IMR-90 (cell line): ENCODE data around the gene BUB1B. TPM values are rescaled to one million over a fixed set of nuclear protein-coding genes. Genes with fewer than 3 reads are reported as not detected.

Experiments used
- ATAC-seq: fragments of 200-7000 bp; cut with Tn5 transposase; 2 replicates; pipeline ENCODE4 v1.9.1; 2020; ENCODE audit warnings: low read depth, mild to moderate bottlenecking, moderate library complexity
- BruUV-seq: library from RNA; stranded (reverse); fragments of 400-500 nt; replicated peaks from 2 replicates; lab custom pipeline; 2021; lab: Mats Ljungman, UMichigan
- CTCF ChIA-PET: fragments of 300-600 bp; formaldehyde crosslinking; extraction: SDS; loops from one replicate; lab custom pipeline; 2021; ENCODE audit warnings: antibody characterized with exemption; lab: Yijun Ruan, JAX
- POLR2A ChIA-PET: fragments of 300-600 bp; sonication (Branson Sonifier 250); formaldehyde crosslinking; loops from one replicate; lab custom pipeline; 2022; ENCODE audit warnings: antibody characterized with exemption; ENCODE audit not compliant: unreplicated experiment; lab: Charles Lee
- DNase-seq: peaks from one replicate; pipeline ENCODE4 v3.0.0; 2013
- H2AFZ ChIP-seq: replicated peaks from 2 replicates; pipeline ENCODE3; 2013; ENCODE audit warnings: low read length, mild to moderate bottlenecking; ENCODE audit not compliant: poor library complexity
- H2AK5ac ChIP-seq: 2 replicates; pipeline ENCODE4 v1.6.1; 2013; ENCODE audit warnings: low read depth, low read length, inconsistent platforms
- H2AK9ac ChIP-seq: replicated peaks from 2 replicates; pipeline ENCODE3; 2013; ENCODE audit warnings: mild to moderate bottlenecking, low read depth, low read length, moderate library complexity; ENCODE audit not compliant: poor library complexity
- H2BK120ac ChIP-seq: 2 replicates; pipeline ENCODE4 v1.6.1; 2013; ENCODE audit warnings: low read depth, low read length, inconsistent platforms
- H2BK15ac ChIP-seq: 3 replicates; pipeline ENCODE4 v1.6.1; 2013; ENCODE audit warnings: low read depth, low read length, inconsistent platforms
- H2BK20ac ChIP-seq: 2 replicates; pipeline ENCODE4 v1.6.1; 2013; ENCODE audit warnings: low read depth, mild to moderate bottlenecking, inconsistent platforms, low read length, moderate library complexity
- H2BK5ac ChIP-seq: 2 replicates; pipeline ENCODE4 v1.6.1; 2013; ENCODE audit warnings: mild to moderate bottlenecking, low read depth, low read length, inconsistent platforms; ENCODE audit not compliant: poor library complexity, severe bottlenecking
- H3K14ac ChIP-seq: replicated peaks from 2 replicates; pipeline ENCODE4 v1.6.1; 2013; ENCODE audit warnings: low read depth, low read length, inconsistent platforms
- H3K18ac ChIP-seq: 2 replicates; pipeline ENCODE4 v1.6.1; 2013; ENCODE audit warnings: low read depth, low read length, control low read depth
- H3K23ac ChIP-seq: 2 replicates; pipeline ENCODE4 v1.6.1; 2013; ENCODE audit warnings: low read depth, low read length, inconsistent platforms
- H3K27ac ChIP-seq: 2 replicates; pipeline ENCODE4 v1.5.1; 2013; ENCODE audit warnings: mild to moderate bottlenecking, control low read depth, low read length; ENCODE audit not compliant: insufficient read depth
- H3K27me3 ChIP-seq: 2 replicates; pipeline ENCODE4 v1.6.1; 2013; ENCODE audit warnings: low read length; ENCODE audit not compliant: control insufficient read depth, insufficient read depth
- H3K36me3 ChIP-seq: 2 replicates; pipeline ENCODE4 v1.6.1; 2013; ENCODE audit warnings: low read length, mixed read lengths; ENCODE audit not compliant: control insufficient read depth, insufficient read depth
- H3K4ac ChIP-seq: 2 replicates; pipeline ENCODE4 v1.6.1; 2013; ENCODE audit warnings: low read depth, low read length, inconsistent platforms
- H3K4me1 ChIP-seq: 2 replicates; pipeline ENCODE4 v1.6.1; 2013; ENCODE audit warnings: low read length, mixed read lengths; ENCODE audit not compliant: control insufficient read depth, insufficient read depth
- H3K4me2 ChIP-seq: 2 replicates; pipeline ENCODE4 v1.6.1; 2013; ENCODE audit warnings: low read depth, mild to moderate bottlenecking, control low read depth, low read length, moderate library complexity
- H3K4me3 ChIP-seq: 2 replicates; pipeline ENCODE4 v1.5.1; 2013; ENCODE audit warnings: low read depth, mild to moderate bottlenecking, control low read depth, low read length, moderate library complexity; ENCODE audit not compliant: insufficient read depth
- H3K56ac ChIP-seq: 2 replicates; pipeline ENCODE4 v1.6.1; 2013; ENCODE audit warnings: low read length, inconsistent platforms; ENCODE audit not compliant: insufficient read depth; ENCODE audit errors: extremely low read depth
- H3K79me1 ChIP-seq, 2 experiments: 2 replicates each; pipeline ENCODE4 v1.6.1; 2013; ENCODE audit warnings: low read length in 2 of 2, inconsistent platforms in 1 of 2, low read depth in 1 of 2
- H3K9ac ChIP-seq: 2 replicates; pipeline ENCODE4 v1.6.1; 2013; ENCODE audit warnings: low read depth, low read length, control low read depth
- H3K9me1 ChIP-seq: 2 replicates; pipeline ENCODE4 v1.6.1; 2013; ENCODE audit warnings: low read length, inconsistent platforms; ENCODE audit not compliant: insufficient read depth
- H3K9me3 ChIP-seq: 2 replicates; pipeline ENCODE4 v1.6.1; 2013; ENCODE audit warnings: low read length; ENCODE audit not compliant: control insufficient read depth, insufficient read depth
- H4K20me1 ChIP-seq: 2 replicates; pipeline ENCODE4 v1.6.1; 2013; ENCODE audit warnings: low read length, inconsistent platforms; ENCODE audit not compliant: insufficient read depth
- H4K5ac ChIP-seq: 2 replicates; pipeline ENCODE4 v1.6.1; 2013; ENCODE audit warnings: mild to moderate bottlenecking, low read depth, low read length, control low read depth
- H4K8ac ChIP-seq, 2 experiments: 2 replicates each; pipeline ENCODE4 v1.6.1; 2013; ENCODE audit warnings: low read depth in 2 of 2, low read length in 2 of 2, control low read depth in 1 of 2, inconsistent platforms in 1 of 2
- H4K91ac ChIP-seq: 2 replicates; pipeline ENCODE4 v1.6.1; 2013; ENCODE audit warnings: low read depth, low read length, inconsistent platforms; ENCODE audit not compliant: insufficient read depth
- BHLHE40 ChIP-seq: fragments of 150-350 bp; IDR thresholded peaks from 2 replicates; pipeline ENCODE4 v1.6.1; 2016; ENCODE audit warnings: mild to moderate bottlenecking, low read depth, low read length
- CEBPB ChIP-seq: IDR thresholded peaks from 2 replicates; pipeline ENCODE4 v1.6.1; 2012; ENCODE audit warnings: low read depth, low read length, improper control_type of control experiment
- CHD1 ChIP-seq: IDR thresholded peaks from 2 replicates; pipeline ENCODE4 v1.6.1; 2012; ENCODE audit warnings: low read depth, low read length, improper control_type of control experiment
- FOS ChIP-seq: fragments of 150-350 bp; IDR thresholded peaks from 2 replicates; pipeline ENCODE4 v1.6.1; 2016; ENCODE audit warnings: low read depth, low read length
- MAFK ChIP-seq: IDR thresholded peaks from 2 replicates; pipeline ENCODE4 v1.6.1; 2012; ENCODE audit warnings: low read depth, low read length, improper control_type of control experiment
- MAZ ChIP-seq: IDR thresholded peaks from 2 replicates; pipeline ENCODE4 v1.6.1; 2012; ENCODE audit warnings: low read depth, mild to moderate bottlenecking, low read length, improper control_type of control experiment, moderate library complexity, borderline replicate concordance
- MXI1 ChIP-seq: IDR thresholded peaks from 2 replicates; pipeline ENCODE4 v1.6.1; 2012; ENCODE audit warnings: low read depth, mild to moderate bottlenecking, low read length, moderate library complexity, borderline replicate concordance
- NFE2L2 ChIP-seq: fragments of 150-350 bp; IDR thresholded peaks from 2 replicates; pipeline ENCODE4 v1.6.1; 2016; ENCODE audit warnings: low read depth, mild to moderate bottlenecking, low read length
- POLR2A ChIP-seq: IDR thresholded peaks from 2 replicates; pipeline ENCODE4 v1.6.1; 2012; ENCODE audit warnings: mild to moderate bottlenecking, low read depth, low read length
- RAD21 ChIP-seq: IDR thresholded peaks from 2 replicates; pipeline ENCODE4 v1.6.1; 2012; ENCODE audit warnings: low read length, improper control_type of control experiment
- RCOR1 ChIP-seq: IDR thresholded peaks from 2 replicates; pipeline ENCODE4 v1.6.1; 2012; ENCODE audit warnings: mild to moderate bottlenecking, low read length, improper control_type of control experiment; ENCODE audit not compliant: insufficient replicate concordance
- RFX5 ChIP-seq: IDR thresholded peaks from 2 replicates; pipeline ENCODE4 v1.8.0; 2012; ENCODE audit warnings: low read depth, mild to moderate bottlenecking, low read length, moderate library complexity
- SMC3 ChIP-seq: fragments of 150-350 bp; IDR thresholded peaks from 2 replicates; pipeline ENCODE4 v1.6.1; 2016; ENCODE audit warnings: low read depth, mild to moderate bottlenecking, antibody characterized with exemption, low read length, moderate library complexity
- WGBS, 2 experiments: methylation state at CpG; one replicate each; pipeline versions ENCODE4 v1.1.5 to v1.1.7; 2013; ENCODE audit warnings: missing lambda C conversion rate in 2 of 2; ENCODE audit not compliant: insufficient read length in 1 of 2; ENCODE audit errors: extremely low coverage in 2 of 2; 5-methylcytosine and 5-hydroxymethylcytosine counted together
- dilution Hi-C: fragments of 300-500 bp; cut with HindIII; formaldehyde crosslinking; loops from one replicate; pipeline ENCODE4 v1.14.3; 2018; ENCODE audit warnings: low sequenced_read_pairs; ENCODE audit not compliant: unreplicated experiment
- in situ Hi-C: fragments of 300-500 bp; cut with MboI; formaldehyde crosslinking; loops from 3 replicates; pipeline ENCODE4 v1.14.3; 2019; ENCODE audit warnings: low sequenced_read_pairs, inconsistent platforms, mixed read lengths
- intact Hi-C: fragments of 100-400 bp; cut with micrococcal nuclease; formaldehyde crosslinking; loops from 2 replicates; pipeline ENCODE4 v1.10.0; 2022
- polyA plus RNA-seq, 3 experiments: library from polyadenylated mRNA; depleted of rRNA; stranded (reverse); fragments of >200 nt; gene quantifications; 2 replicates each; pipeline ENCODE4 v1.2.3, GENCODE V29; 2012; ENCODE audit warnings: low replicate concordance in 1 of 3
- total RNA-seq: library from RNA; depleted of rRNA; stranded (reverse); fragments of >200 nt; gene quantifications from 2 replicates; pipeline ENCODE4 v1.2.3, GENCODE V29; 2012
- TF ChIP-seq, protein P1 (sequence below): conservative IDR thresholded peaks from 2 replicates; pipeline ENCODE4 v1.5.1; 2012; ENCODE audit warnings: mild to moderate bottlenecking, low read depth, low read length, improper control_type of control experiment
- TF ChIP-seq, protein P2 (sequence below): fragments of 150-350 bp; IDR thresholded peaks from 2 replicates; pipeline ENCODE4 v1.6.1; 2016; ENCODE audit warnings: low read depth, mild to moderate bottlenecking, low read length, moderate library complexity, borderline replicate concordance
- TF ChIP-seq, protein P3 (sequence below): fragments of 150-350 bp; IDR thresholded peaks from 2 replicates; pipeline ENCODE4 v1.6.1; 2017; ENCODE audit warnings: mild to moderate bottlenecking, antibody characterized with exemption, low read length, low read depth

The BUB1B gene
- total and polyA plus RNA-seq, 2 of the 4 experiments (the other 2 are of a cell fraction) = 15.6 to 24.7 TPM

DNA sequence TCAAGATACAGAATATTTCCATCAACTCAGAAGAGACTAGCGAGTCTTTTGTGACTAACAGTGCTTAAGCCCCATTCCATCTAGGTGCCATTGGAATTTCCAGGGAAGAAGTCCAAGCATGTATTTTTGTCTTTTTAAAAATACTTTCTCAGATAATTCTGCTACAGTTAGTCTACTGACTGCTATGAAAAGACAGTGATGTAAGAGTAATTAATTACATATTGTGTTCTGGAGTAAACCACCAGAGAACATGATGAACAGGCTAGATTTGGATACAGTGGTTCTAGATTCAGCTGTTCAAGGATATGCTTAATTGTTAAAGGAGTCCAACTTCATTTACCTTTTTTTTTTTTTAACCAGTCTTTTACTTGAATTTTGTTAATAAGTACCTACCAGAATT is 43.2 kb downstream of the BUB1B start:
- H4K8ac ChIP-seq = no peak overlapping the region
- no CpG with 5 or more reads among the region's 1 CpG for WGBS, 2 experiments
- DNase-seq (no peak), ATAC-seq (no peak)
- no peak overlapping the region for H3K4me2 ChIP-seq
- H3K4me1 ChIP-seq = no peaks in the 10 kb centered on the region
- ChIA-PET POLR2A (no interaction called here), CTCF (interaction anchor here (0.7 kb wide), 1 partner anchor 17 kb away, joined by 3 read pairs; no protein-coding TSS in a partner anchor)
- no peak overlapping the region for H2BK15ac ChIP-seq
- no peak overlapping the region for H3K9ac ChIP-seq
- H3K18ac ChIP-seq = no peak overlapping the region
- no peak overlapping the region for H4K91ac ChIP-seq
- H2BK120ac ChIP-seq = no peak overlapping the region
- H3K4me3 ChIP-seq = no peak overlapping the region
- no peak overlapping the region for H3K14ac ChIP-seq
- H3K79me1 ChIP-seq = no peaks in the 10 kb centered on the region
- H2AK5ac ChIP-seq = no peak overlapping the region
- TF ChIP-seq RCOR1 (no peak), FOS (no peak), SMC3 (no peak), RAD21 (no peak), BHLHE40 (no peak), MAZ (no peak), CHD1 (no peak), RFX5 (no peak), MAFK (no peak), MXI1 (no peak), CEBPB (no peak), POLR2A (no peak), NFE2L2 (no peak)
- TF ChIP-seq, protein P1, sequence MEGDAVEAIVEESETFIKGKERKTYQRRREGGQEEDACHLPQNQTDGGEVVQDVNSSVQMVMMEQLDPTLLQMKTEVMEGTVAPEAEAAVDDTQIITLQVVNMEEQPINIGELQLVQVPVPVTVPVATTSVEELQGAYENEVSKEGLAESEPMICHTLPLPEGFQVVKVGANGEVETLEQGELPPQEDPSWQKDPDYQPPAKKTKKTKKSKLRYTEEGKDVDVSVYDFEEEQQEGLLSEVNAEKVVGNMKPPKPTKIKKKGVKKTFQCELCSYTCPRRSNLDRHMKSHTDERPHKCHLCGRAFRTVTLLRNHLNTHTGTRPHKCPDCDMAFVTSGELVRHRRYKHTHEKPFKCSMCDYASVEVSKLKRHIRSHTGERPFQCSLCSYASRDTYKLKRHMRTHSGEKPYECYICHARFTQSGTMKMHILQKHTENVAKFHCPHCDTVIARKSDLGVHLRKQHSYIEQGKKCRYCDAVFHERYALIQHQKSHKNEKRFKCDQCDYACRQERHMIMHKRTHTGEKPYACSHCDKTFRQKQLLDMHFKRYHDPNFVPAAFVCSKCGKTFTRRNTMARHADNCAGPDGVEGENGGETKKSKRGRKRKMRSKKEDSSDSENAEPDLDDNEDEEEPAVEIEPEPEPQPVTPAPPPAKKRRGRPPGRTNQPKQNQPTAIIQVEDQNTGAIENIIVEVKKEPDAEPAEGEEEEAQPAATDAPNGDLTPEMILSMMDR = no peak
- TF ChIP-seq, protein P2, sequence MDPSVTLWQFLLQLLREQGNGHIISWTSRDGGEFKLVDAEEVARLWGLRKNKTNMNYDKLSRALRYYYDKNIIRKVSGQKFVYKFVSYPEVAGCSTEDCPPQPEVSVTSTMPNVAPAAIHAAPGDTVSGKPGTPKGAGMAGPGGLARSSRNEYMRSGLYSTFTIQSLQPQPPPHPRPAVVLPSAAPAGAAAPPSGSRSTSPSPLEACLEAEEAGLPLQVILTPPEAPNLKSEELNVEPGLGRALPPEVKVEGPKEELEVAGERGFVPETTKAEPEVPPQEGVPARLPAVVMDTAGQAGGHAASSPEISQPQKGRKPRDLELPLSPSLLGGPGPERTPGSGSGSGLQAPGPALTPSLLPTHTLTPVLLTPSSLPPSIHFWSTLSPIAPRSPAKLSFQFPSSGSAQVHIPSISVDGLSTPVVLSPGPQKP = no peak
- TF ChIP-seq, protein P3, sequence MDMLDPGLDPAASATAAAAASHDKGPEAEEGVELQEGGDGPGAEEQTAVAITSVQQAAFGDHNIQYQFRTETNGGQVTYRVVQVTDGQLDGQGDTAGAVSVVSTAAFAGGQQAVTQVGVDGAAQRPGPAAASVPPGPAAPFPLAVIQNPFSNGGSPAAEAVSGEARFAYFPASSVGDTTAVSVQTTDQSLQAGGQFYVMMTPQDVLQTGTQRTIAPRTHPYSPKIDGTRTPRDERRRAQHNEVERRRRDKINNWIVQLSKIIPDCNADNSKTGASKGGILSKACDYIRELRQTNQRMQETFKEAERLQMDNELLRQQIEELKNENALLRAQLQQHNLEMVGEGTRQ = no peak
- H3K27ac ChIP-seq = no peak overlapping the region
- H2AK9ac ChIP-seq = no peak overlapping the region
- H2BK5ac ChIP-seq = no peak overlapping the region
- H3K36me3 ChIP-seq = peaks cover 2% of the 10 kb centered on the region; the same call in 1 of the 2 replicates
- no peak overlapping the region for H2BK20ac ChIP-seq
- no peak overlapping the region for H2AFZ ChIP-seq
- in situ Hi-C loops = no loop called here
- H3K27me3 ChIP-seq = no peaks in the 10 kb centered on the region
- BruUV-seq = no TSS peak
- H3K56ac ChIP-seq = no peak overlapping the region
- no peaks in the 10 kb centered on the region for H3K9me1 ChIP-seq
- dilution Hi-C loops = no loop called here
- H3K4ac ChIP-seq = no peak overlapping the region
- H4K5ac ChIP-seq = no peak overlapping the region
- H3K9me3 ChIP-seq = no peaks in the 10 kb centered on the region
- no peaks in the 10 kb centered on the region for H4K20me1 ChIP-seq
- H3K23ac ChIP-seq = no peak overlapping the region
- intact Hi-C loops = no loop called here
